ENCODE measurements around the gene DGKH. TPM values are rescaled to one million over a fixed set of nuclear protein-coding genes. Genes with fewer than 3 reads are reported as not detected.

The DGKH gene
- total and polyA plus RNA-seq, 7 donors, result 0.42 to 4.6 (median 2.1) TPM

DNA sequence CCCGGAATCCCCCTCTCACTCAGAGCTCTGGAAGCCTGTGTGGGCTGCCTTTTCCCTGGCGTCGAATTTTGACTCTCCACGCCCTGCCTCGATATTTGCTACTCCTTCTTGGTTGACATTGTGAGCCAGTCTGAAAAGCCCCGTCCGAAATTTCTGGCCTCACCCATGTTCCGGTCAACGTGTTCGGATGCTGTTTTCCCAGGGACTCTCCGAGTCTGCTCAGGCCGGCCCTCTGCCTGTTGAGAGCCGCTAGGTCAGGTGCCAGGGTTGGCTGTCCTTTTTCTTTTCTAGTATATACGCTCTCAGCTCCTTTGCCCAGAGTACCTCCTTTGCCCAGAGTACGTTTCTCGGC is 6.8 kb upstream of the DGKH start:
- intact Hi-C loops (cut with DNase I), result loop anchor here (5.0 to 10.0 kb wide), 5 partner anchors 71 to 377 kb away; partner anchors contain the start of gene VWA8 (in 1 of the 2)
- no peaks in the 10 kb centered on the region for H3K27me3 ChIP-seq (ENCODE audit: insufficient read depth in 3 of 3, low read length in 2 of 3)
- H3K27ac ChIP-seq, result peak overlapping the region; percentile 97
- no peaks in the 10 kb centered on the region for H3K4me1 ChIP-seq
- H3K9me3 ChIP-seq, result no peaks in the 10 kb centered on the region
- TF ChIP-seq, protein P1, sequence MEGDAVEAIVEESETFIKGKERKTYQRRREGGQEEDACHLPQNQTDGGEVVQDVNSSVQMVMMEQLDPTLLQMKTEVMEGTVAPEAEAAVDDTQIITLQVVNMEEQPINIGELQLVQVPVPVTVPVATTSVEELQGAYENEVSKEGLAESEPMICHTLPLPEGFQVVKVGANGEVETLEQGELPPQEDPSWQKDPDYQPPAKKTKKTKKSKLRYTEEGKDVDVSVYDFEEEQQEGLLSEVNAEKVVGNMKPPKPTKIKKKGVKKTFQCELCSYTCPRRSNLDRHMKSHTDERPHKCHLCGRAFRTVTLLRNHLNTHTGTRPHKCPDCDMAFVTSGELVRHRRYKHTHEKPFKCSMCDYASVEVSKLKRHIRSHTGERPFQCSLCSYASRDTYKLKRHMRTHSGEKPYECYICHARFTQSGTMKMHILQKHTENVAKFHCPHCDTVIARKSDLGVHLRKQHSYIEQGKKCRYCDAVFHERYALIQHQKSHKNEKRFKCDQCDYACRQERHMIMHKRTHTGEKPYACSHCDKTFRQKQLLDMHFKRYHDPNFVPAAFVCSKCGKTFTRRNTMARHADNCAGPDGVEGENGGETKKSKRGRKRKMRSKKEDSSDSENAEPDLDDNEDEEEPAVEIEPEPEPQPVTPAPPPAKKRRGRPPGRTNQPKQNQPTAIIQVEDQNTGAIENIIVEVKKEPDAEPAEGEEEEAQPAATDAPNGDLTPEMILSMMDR (IDR thresholded peaks at IDR 0.05), result peak; percentile 42
- DNase-seq (peak; percentile 39 to 73), ATAC-seq (peak; percentile 38 to 65 (median 50))
- H3K4me3 ChIP-seq, result peak overlapping the region; percentile 81
- H3K36me3 ChIP-seq (ENCODE audit: insufficient read depth in 1 of 2, low read depth in 1 of 2), result no peaks in the 10 kb centered on the region
- WGBS, 3 donors, result 1 to 3% (median 2%) methylated on average over 16 of the region's 16 CpGs

DNA sequence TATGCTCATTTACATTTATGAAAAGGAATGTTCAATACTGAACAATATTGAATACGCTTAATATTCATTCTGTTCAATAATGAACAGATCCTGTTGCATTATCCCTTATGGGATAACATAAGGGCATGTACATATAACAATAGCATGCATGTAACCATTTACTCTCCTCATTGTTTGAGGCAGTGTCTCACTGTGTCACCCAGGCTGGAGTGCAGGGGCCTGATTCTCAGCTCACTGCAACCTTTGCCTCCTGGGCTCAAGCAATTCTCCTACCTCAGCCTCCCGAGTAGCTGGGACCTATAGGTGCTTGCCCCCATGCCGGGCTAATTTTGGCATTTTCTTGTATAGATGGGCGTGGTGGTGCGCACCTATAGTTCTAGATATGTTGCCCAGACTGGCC is 4.8 kb upstream of the DGKH start:
- Histone ChIP-seq H3K9me3 (no peaks in the 10 kb centered on the region), H3K36me3 (ENCODE audit: insufficient read depth in 1 of 2, low read depth in 1 of 2) (no peaks in the 10 kb centered on the region), H3K27me3 (ENCODE audit: insufficient read depth in 3 of 3, low read length in 2 of 3) (no peaks in the 10 kb centered on the region), H3K4me3 (no peak overlapping the region), H3K27ac (no peak overlapping the region), H3K4me1 (peaks cover 8% of the 10 kb centered on the region)
- DNase-seq, result no peak
- intact Hi-C loops (cut with DNase I), result loop anchor here (5.0 to 10.0 kb wide), 5 partner anchors 69 to 379 kb away; partner anchors contain the start of gene VWA8 (in 1 of the 2)
- ATAC-seq, result no peak
- TF ChIP-seq, protein P1 (IDR thresholded peaks at IDR 0.05), result no peak
- 86 to 99% (median 98%) methylated on average over 5 of the region's 5 CpGs for WGBS, 3 donors

DNA sequence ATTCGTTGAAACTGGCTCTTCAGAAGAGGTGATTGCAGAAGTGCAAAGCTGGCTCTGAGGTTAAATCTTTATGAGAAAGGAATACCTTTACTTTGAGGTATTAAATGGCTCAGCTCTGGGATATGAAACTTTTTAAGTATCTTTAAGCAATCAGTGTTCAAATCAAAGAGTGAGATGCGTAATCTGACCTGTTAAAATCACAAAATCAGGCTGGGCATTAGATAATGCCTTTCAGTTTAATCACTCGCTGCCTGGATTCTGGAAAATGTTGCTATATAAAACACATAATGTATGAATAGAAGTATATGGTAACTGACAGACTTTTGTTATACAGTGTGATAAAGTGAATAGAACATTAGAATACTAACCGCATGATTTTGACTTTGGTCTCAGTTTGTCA is 2.0 kb upstream of the DGKH start:
- intact Hi-C loops (cut with DNase I), result loop anchor here in 1 of 2 donors (10.0 kb wide), 1 partner anchor 382 kb away; no protein-coding TSS in a partner anchor

DNA sequence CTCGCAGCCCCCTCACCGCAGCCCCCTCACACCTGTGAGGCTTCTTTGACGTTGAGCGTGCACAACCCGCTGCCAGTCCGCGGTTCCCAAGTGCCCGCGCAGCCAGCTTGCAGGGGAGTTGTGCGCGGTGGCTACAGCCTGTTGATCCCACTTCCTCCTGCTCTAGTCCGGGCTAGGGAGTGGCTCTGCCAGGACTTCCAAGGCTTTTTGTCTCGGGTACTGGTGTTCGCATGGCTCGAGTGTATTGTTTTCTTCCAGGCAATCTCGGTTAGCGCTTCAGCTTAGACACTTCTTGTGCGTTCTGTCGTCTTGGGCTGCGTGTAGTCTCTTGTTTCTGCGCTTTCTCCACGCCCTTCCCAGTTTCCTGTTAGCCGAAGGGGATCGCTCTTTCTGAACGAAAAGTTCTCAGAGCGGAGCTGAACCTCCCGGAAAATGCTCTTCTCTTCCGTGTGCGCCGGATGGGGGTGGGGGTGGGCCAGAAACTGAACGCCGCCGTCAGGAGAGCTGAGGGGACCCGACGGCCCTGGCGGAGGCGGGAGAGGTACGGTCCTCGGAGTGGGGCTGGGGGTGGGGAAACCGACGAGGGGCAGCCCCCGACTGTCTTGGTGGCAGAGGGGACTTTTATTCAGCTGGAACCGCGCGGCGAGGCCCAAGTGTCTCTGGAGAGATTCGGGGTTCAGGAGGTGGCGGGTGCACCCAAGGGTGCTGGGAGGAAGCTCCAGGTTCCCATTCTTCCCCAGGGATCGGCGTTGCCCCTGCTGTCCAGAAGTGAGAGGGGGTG is 697 bp upstream of the DGKH start:
- Histone ChIP-seq H3K9me3 (no peaks in the 10 kb centered on the region), H3K4me3 (peak overlapping the region; percentile 88), H3K36me3 (ENCODE audit: insufficient read depth in 1 of 2, low read depth in 1 of 2) (no peaks in the 10 kb centered on the region), H3K4me1 (peaks cover 11% of the 10 kb centered on the region), H3K27ac (peak overlapping the region; percentile 78), H3K27me3 (ENCODE audit: insufficient read depth in 3 of 3, low read length in 2 of 3) (no peaks in the 10 kb centered on the region)
- ATAC-seq, result peak in 3 of 4 donors; percentile 9 to 23 (median 20)
- DNase-seq, result peak; percentile 32 to 57
- intact Hi-C loops (cut with DNase I), result loop anchor here in 1 of 2 donors (10.0 kb wide), 1 partner anchor 383 kb away; no protein-coding TSS in a partner anchor
- TF ChIP-seq, protein P1 (IDR thresholded peaks at IDR 0.05), result no peak
- 1 to 3% (median 3%) methylated on average over 49 to 50 of the region's 50 CpGs for WGBS, 3 donors

More for the DNA sequence above, 2.0 kb upstream of the DGKH start:
- Histone ChIP-seq H3K9me3 (no peaks in the 10 kb centered on the region), H3K27me3 (ENCODE audit: insufficient read depth in 3 of 3, low read length in 2 of 3) (no peaks in the 10 kb centered on the region), H3K4me1 (peaks cover 11% of the 10 kb centered on the region), H3K27ac (no peak overlapping the region), H3K4me3 (no peak overlapping the region), H3K36me3 (ENCODE audit: insufficient read depth in 1 of 2, low read depth in 1 of 2) (no peaks in the 10 kb centered on the region)
- WGBS, 3 donors, result 95 to 97% (median 95%) methylated on average over 4 of the region's 4 CpGs
- TF ChIP-seq, protein P1 (IDR thresholded peaks at IDR 0.05), result no peak
- DNase-seq (no peak), ATAC-seq (no peak)

Data from psoas muscle (tissue), 8 donors.